IPS-NIHi11 (cell line): ENCODE results near the gene METAP1D.

ENCODE experiments used
- DNase-seq: peaks from one replicate; pipeline ENCODE4 v3.0.0; 2012; ENCODE audit warnings: mixed read lengths, low spot score

The METAP1D gene

DNA sequence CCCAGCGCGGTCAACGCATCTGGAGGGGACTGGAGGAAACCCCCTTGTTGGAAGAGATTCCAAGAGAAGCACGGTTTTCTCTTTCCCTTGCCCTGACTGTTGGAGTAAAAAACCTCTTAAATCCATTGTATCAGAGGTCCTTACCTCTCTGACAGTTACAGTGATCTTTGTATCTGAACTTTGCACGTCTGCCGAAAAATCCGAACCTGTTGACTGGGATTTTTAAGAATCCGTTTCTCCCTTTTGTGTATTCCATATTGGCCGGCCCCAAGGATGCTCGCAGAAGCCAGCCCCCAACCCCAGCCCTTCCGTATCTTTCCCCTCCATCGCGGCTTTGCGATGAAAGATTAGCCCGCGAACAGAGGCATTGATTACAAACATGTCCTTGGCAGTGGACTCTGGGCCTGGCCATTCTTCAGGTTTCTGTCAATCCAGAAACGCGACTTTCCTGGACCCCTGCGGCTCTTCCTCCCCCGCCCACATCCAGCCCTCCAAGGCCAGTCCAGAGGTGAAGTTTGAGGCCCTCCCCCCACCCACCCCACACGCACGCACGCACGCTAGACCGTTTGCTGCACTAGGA, 81.0 kb downstream of the METAP1D start:
- peak; percentile 55 for DNase-seq

DNA sequence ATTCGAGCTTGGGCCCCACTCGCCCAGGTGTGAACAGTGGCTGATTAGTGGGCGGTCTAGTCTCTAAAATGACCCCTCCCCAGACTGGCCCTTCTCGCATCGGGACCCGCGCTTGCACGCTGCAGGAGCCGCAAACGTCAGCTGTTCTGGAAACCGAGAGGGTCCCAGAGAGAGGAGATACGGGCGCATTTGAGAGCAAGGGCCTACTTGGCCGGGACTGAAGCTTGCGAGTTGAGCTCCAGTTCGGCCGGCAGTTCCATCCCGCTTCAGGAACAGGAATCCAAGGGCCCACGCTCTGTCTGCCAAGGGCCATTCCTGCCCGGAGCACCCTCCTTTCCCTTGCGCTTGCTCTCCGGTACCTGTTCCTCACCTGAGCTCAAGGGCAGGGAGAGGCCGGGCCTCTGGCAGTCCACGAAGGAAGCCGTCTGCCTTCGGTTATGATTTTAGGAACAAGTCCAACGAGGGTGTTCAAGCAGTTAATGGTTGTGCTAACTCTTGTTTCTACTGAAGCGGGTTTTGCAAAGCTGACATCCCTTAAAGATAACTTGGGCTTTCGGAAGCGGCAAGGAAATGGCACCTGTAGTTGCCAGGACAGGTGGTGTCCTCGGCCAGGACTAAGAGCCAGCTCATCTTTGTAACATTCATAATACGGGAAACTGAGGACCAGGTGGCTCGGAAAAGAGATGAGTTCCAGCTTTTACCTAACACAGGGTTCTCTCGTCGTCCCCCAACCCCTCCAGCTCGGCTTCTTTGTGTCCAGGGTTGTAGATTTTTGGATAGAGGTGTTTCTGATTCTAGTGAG, 81.7 kb downstream of the METAP1D start:
- DNase-seq = peak; percentile 55

DNA sequence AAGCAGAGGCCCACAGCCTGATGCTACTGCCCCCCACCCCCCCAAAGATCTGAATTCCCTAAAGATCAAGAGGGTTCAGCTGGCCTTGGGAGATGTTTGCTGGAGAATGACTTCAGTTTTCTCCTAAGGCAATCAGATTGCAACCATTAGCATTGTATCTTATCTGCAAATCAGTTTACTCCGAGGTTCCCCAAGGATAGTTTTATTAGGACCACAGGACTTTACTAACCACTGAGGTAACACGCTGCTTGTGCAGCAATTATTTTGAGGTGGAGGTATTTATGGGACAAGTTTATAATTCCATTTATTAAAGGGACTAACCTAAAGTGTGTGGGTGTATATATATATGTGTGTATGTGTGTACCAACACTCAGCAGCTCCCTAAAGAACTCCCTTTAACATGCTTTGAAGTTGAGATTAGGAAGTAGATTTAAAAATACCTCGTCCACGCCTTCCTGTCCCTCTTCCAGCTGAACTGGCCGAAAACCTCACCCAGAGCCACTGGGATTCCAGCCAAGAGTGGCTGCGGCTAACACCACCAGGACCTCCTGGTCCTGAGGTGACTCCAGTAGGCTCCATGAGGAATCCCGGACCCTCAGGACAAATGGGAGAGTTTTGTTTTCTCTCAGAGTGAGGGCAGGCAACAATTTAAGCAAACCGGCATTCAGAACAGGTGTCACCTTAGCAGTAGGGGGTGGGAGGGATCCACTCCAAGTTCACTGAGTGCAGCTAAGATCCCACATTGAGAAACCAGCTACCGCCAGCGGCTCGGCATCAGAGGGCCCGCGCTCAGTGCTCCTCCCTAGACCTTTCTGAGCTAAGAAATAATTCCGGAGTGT, 82.6 kb downstream of the METAP1D start:
- peak; percentile 18 for DNase-seq

DNA sequence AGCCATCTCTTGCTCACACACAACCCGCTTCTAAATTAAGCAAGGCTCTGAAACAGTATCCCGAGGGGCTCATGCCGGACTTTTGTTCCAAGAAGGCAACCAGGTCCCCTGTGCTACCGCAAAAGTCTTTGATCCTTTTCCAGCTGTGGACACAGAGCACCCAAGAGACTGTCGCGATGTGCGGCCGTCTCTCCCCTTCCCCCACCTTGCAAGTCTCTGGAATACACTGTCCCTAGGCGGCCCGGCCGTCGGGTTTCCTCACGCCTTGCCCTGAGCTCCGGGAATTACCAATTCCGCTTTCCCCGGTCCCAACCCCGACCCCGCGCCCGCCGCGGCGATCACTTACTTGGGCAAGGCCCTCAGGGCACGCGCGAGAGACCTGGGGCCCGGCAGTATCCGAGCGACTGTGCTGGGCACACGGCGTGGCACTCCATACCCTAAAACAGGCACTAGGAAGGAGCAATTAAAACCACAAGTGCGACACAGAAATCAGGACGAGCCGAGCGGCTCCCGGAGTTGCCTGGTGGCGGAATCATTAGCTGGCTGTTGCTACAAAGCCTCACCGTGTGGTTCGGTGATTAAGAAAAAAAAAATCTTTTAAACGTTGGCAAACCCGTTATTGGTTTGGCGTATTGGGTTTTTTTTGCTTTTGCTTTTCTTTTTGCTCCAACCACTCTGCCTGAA, 83.3 kb downstream of the METAP1D start:
- peak; percentile 21 for DNase-seq

DNA sequence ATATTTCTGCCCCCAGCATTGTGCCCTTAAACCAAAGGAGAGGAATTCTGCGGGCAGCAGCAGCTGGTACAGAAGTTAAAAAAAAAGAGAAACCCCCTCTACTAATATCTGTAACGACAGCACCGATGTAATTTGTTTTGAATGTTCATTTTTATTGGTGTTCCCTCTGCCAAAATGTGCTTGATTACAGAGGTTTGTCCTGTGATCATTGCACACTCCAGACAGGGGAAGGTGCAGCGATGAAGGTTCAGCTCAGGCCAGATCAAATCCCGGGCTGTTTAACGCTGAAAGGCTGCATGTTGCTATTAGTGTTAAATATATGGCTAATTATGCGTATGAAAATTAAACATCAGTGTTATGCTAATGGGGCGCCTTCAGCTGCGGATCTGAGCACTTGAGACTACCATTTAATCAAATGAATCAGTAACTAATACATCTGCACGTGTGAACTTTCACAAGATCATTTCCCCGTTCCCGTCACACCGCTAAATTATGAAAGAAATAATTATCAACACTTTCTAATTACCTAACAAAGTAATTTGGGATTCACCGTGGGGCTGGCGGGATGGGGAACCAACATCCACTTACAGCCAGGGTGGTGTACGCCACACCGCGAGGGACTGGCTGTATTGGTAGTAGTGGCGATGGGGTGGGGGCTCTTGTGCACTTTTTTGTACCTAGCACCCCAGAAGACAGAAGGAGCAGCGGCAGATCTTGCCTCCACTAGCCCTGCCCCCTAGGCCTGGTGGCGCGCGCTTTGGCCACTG, 84.1 kb downstream of the METAP1D start:
- DNase-seq = no peak

DNA sequence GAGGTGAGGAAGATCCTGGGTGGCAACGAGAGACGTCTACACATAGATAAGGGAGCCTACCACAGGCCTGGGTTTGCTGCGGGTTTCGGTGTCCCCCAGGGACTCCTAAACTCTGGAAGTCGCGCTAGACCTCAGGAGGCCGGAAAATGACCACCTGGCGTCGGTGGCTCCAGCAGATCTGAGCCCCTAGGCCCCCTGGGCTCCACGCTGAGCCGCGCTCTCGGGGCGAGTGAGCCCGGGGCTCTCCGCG, 84.6 kb downstream of the METAP1D start:
- DNase-seq = no peak

DNA sequence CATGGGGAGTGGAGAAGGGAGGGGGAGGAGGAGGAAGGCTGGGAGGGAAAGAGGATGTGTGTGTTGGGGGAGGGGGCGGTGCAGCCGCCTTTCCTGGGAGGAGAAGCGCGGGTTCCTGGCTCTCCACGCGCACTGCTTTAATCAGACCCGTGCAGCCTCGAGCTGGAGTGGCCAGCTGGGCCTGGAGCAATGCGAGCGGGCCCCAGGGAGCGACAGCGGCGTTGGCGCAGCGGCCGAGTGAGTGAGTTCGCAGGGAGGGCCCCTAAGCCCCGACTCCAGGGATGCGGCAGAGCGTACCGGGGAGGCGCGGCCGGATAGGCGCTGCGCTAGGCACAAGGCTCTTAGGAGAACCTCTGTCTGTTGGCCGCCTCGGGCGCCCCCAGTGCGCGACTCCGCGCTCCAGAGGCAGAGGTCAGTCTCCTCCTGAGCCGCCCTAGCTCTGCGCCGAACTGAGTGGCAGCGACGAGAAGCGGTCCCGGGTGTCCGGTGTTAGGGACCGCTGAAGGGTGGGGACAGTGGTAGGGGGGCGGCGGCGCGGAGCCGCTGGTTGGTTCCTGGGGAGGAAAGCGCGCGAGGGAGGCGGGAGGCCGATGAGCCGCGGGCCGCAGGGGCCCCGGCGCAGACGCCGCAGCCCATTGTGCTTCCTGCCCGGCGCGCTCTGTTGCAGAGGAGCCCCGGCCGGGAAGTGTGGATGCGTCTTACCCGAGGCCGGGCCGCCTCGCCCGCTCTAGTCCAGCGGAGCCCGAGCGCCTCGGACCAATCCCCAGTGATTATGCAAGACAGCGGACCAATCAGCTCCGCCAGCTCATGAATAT, 85.1 kb downstream of the METAP1D start:
- peak; percentile 86 for DNase-seq

DNA sequence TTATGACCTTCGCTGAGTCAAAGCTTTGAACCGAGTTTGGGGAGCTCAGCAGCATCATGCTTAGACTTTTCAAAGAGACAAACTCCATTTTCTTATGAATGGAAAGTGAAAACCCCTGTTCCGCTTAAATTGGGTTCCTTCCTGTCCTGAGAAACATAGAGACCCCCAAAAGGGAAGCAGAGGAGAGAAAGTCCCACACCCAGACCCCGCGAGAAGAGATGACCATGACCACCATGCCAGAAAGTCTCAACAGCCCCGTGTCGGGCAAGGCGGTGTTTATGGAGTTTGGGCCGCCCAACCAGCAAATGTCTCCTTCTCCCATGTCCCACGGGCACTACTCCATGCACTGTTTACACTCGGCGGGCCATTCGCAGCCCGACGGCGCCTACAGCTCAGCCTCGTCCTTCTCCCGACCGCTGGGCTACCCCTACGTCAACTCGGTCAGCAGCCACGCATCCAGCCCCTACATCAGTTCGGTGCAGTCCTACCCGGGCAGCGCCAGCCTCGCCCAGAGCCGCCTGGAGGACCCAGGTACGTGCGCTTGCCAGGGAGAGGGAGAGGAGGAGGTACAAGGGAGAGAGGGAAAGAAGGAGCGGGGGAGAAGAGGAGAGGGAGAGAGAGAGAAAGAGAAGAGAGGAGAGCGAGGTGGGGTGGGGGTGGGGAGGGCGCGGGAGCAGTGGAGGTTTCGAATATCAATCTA, 85.9 kb downstream of the METAP1D start, which contains the start of gene DLX1:
DLX1 (plus strand) TSS at position 48 of the 700 bp plus-strand sequence; CDS start at position 219, 171 bp downstream.
- peak; percentile 41 for DNase-seq

DNA sequence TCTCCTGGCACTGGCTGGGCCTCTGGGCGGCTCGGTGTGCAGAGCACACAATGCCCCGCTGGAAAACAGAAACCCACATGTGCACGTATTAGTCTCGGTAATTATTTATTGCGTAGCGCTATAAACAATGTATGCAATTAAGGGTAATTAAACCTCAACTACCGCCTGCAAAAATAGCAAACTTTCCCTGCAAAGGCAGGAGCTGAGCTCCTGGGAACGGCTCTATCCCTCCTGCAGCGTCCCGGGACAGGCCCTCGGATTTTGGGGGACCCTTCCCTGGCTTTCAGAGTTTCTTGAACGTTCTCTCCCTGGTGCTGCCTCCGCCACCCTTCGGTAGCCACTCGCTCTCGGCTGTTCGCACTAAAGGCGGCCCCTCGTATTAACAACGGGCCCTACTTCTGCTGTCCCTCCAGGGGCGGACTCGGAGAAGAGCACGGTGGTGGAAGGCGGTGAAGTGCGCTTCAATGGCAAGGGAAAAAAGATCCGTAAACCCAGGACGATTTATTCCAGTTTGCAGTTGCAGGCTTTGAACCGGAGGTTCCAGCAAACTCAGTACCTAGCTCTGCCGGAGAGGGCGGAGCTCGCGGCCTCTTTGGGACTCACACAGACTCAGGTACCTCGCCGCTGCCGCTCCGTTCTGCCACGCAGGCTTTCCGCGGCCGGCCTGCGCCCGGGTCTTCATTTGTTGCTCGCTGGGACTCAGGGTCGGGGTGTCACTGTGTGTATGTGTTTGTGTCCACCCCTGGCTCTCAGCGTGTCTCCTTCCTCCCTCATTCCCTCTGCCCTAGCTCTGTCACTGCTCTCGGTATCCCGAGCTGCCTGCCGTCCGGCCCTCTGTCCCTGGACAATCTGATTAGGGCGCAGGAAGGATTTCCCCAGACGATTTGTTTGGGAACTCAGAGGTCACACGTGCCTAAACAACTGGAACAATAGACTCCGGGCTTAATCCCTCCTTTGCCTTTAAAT, 86.8 kb downstream of the METAP1D start:
- peak; percentile 27 for DNase-seq

DNA sequence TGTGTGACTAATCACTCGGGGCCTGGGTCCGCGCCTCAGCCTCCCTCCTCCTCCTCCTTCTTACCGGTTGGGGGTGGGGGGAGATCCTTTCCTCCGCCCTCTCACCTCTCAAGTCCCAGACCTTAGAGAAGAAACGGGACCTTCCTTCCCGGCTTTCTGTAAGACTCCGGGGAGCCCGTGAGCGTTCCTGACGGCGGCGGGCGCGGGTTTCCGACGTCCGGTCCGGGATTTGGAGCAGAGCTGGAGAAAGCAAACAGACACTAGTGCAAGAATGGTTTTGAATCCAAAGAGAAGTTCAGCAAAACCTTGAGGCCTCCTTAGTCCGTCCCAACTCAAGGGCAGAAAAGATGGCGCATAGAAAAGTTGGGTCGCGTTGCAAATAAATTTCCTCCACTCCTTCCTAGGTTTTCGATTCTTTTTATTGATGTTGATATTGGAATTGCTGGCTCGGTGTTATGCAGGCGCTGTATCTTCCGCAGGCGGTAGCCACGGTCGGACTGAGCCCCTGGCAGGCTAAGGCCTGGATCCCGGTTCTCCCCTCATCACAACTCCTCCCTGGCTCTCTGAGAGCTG, 87.5 kb downstream of the METAP1D start:
- peak; percentile 31 for DNase-seq

DNA sequence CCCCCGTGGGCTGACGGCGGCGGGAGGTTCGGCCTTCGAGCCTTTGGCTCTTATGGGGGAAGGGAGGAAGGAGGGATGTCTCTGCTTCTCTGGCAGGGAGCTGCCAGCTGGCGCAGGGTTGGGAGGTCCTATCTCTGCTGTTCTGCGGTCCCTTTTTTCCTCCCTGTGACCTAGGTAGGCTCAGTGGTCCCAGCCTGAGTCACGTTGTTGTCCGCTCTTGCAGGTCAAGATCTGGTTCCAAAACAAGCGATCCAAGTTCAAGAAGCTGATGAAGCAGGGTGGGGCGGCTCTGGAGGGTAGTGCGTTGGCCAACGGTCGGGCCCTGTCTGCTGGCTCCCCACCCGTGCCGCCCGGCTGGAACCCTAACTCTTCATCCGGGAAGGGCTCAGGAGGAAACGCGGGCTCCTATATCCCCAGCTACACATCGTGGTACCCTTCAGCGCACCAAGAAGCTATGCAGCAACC, 88.1 kb downstream of the METAP1D start:
- DNase-seq = no peak

DNA sequence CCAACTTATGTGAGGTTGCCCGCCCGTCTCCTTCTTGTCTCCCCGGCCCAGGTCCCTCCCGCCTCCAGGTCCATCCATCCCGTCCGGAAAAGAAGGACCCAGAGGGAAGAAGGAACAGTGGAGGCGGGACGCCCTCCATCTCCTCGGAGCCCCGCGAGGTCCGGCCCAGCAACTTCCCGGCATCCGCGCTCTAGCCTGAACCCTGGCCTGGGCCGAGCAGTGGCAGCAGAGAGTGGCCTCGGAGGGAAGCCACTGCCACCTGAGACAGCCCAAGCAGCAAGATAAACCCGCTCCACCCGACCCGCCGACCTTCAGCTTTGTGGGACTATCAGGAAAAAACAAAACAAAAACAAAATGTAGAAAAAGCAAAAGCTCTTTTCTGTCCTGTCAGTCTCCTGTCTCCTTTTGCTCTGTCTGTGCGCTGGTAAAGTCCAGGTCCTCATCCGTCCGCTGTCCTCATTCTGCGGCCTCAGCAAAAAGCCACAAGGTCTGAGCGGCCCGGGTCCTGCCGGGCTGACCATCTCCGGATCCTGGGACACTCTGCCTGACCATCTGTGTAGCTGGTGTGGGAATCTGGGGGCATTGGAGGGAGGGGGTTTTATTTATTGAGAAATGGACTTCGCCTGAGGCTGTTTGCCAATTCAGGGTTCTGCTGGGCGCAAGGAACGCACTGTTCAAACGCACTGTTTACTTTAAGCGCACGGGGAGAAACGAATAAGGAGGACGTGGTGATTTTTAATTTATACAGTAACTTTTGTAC, 88.7 kb downstream of the METAP1D start:
- no peak for DNase-seq

DNA sequence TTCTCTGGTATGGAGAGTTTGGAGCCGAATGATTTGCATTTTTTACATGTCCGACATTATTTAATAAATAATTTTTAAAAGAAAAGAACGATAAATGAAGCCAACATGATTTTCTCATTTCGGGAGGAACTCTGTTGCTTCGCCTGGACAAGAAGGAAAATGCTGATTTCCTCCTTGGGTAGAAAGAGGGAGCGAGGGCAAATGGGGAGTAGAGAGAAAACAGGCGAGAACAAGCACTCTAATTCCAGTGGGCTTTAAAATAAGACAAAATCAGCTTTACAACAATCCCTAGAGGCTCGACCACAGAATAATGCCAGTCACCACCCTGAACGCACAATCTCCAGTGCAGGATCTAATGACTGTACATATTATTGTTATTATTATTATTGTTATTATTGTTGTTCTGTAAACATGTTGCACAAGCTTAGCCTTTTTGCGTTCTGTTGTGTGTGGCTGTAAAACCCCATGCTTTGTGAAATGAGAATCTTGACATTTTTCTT, 89.3 kb downstream of the METAP1D start:
- DNase-seq = no peak

DNA sequence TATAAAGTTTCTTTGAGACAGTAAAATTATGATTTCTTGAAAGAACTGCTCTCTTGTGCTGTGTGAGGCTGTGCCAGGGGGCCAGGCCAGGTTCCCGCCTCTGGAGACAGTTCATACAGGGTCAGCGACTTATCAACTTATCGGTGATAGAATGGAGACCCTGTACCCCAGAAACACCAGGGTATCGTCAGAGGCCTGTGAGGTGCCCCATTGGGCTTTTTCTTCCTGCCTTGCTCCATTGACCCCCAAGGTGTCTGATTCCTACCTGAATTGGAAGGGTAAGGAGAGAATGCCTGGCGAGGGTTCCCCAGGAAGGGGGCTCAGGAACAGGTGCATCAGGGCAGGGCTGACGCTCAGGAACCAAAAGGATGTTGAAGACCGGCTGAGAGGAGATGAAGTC, 89.9 kb downstream of the METAP1D start:
- DNase-seq = no peak

DNA sequence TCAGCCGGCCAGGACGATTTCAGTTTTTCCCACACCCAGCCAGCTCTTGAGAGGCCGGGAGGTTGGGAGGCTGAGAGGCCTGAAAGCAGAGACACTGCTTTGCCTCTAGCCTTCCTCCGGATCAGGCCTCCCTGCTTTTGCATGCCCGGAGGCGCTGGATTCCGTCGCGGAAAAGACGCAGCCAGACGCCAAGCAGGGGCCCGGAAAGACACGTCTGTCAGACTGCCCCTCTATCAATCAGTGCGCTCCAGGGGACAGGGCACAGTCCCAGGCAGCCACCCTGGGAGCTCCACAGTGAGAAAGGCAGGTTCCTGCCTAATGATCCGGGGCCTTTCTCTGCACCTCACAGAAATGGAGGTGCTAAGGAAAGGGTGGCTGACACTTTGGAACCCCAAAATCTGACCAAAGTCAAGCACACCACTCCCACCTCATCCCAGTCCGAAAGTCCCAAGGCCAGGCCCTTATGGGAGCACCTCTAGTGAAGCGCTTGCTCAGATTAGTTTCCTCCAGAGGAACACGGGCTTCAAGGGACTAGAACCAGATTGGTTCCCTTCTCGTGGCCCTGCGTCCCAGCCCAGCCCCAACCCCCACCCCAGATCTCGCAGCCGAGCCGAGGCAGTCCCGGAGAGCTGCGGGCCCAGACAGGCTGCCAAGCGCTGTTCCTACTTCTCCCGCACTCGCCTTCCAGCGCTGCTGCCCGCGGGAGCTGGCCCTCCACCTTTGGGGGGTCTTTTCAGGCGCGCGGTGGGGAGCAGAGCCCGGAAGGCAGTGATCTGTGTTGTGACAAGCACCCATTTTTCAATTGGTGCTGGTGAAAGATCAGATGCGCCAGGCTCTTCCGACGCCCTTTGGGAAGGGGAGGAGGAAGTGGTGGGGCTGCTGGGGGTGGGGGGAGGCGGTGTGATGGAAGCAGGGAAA, 90.5 kb downstream of the METAP1D start:
- DNase-seq = peak; percentile 25

DNA sequence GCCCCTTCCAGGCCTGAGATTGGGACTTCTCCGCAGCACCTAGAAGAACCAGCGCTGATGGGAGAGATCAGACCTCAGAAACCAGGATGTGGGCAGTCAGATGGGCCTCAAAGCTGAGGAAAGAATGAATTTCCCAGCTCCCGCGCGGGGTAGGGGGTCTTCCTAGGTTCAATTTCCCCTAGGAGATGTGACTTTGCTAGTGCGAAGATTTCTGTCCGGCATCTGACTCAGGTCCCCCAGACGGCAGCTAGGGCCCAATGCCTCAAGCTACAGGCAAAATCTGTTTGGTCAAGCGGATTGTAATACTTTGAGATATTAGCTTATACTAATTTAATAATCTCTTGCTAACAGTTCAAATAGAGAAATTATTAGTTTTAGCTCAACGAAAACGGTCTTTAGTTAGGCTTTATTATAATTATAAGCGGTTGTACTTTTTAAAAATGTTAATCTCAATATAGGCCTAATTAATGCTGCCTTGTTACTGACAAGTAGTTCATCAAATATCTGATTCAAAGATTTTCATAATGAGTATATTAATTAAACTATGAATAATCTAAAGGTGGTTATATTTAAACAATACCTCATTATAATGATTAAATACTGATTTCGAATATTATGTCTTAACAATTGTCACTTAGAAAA, 91.4 kb downstream of the METAP1D start:
- no peak for DNase-seq
